Measurements from ENCODE around the gene BICD1.

- TF ChIP-seq CTCF (conservative IDR thresholded peaks at IDR 0.05; ENCODE audit: low read depth, low read length) (no peak), EZH2 (IDR thresholded peaks at IDR 0.05; ENCODE audit: low read length, unreplicated experiment) (no peak)
Observed at GRCh38 chr12:32343496-32343895, 236.8 kb downstream of the BICD1 start.
